GM12872 (cell line): ENCODE results near the gene GPBP1.

Experiments used
- TF ChIP-seq, protein P1 (sequence below): IDR thresholded peaks from 3 replicates; pipeline ENCODE4 v1.5.1; 2011; ENCODE audit warnings: low read depth, mild to moderate bottlenecking, low read length, moderate library complexity; ENCODE audit not compliant: insufficient read depth

Gene GPBP1

DNA sequence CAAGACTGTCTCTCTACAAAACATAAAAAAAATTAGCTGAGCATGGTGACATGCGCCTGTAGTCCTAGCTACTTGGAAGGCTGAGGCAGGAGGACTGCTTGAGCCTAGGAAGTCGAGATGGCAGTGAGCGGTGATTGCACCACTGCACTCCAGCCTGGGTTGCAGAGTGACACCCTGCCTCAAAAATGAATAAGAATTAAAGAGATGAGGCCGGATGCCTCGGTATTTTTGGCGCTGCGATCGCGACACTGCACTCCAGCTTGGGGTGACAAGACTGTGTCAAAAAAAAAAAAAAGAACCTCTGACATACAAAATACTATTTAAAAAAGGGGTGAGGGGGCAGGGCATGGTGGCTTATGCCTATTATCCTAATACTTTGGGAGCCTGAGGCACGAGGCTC is 7.3 kb downstream of the GPBP1 start:
- TF ChIP-seq, protein P1, sequence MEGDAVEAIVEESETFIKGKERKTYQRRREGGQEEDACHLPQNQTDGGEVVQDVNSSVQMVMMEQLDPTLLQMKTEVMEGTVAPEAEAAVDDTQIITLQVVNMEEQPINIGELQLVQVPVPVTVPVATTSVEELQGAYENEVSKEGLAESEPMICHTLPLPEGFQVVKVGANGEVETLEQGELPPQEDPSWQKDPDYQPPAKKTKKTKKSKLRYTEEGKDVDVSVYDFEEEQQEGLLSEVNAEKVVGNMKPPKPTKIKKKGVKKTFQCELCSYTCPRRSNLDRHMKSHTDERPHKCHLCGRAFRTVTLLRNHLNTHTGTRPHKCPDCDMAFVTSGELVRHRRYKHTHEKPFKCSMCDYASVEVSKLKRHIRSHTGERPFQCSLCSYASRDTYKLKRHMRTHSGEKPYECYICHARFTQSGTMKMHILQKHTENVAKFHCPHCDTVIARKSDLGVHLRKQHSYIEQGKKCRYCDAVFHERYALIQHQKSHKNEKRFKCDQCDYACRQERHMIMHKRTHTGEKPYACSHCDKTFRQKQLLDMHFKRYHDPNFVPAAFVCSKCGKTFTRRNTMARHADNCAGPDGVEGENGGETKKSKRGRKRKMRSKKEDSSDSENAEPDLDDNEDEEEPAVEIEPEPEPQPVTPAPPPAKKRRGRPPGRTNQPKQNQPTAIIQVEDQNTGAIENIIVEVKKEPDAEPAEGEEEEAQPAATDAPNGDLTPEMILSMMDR, result no peak

DNA sequence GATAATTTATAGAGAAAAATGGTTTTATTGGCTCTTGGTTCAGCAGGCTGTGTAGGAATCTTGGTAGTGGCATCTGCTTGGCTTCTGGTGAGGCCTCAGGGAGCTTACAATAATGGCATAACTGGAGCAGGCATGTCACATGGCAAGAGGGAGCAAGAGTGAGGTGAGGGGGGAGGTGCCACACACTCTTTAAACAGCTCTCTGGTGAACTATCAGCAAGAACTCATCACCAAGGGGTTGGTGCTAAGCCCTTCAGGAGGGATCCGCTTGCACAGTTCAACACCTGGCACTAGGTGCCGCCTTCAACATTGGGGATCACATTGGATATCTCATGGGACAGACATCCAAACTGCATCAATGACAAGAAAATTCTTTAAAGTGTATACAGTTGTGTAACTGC is 10.5 kb downstream of the GPBP1 start:
- TF ChIP-seq, protein P1, result no peak

DNA sequence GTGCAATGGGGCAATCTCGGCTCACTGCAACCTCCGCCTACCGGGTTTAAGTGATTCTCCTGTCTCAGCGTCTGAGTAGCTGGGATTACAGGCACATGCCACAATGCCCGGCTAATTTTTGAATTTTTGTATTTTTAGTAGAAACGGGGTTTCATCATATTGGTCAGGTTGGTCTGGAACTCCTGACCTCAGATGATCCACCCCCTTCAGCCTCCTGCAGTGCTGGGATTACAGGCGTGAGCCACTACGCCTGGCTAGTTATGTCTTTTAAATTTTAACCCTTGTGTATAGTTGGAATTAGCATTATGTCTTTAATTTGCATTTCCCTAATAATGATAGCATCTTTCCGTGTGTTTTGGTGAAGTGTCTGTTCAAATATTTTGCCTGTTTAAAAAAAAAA is 11.5 kb downstream of the GPBP1 start:
- TF ChIP-seq, protein P1, result no peak

DNA sequence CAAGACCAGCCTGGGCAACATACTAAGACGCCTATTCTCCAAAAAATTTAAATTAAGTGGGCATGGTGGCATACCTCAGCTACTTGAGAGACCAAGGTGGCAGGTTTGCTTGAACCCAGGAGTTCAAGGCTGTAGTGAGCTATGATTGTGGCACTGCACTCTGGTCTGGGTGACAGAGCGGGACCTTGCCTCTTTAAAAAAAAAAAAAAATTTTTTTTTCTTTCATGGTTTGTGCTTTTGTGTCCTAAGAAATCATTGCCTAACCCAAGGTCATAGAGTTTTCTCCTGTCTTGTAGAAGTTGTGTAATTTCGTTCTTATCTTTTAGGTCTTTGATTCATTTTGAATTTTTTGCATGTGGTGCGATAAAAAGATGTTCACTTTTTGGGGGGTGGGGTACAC is 12.3 kb downstream of the GPBP1 start:
- TF ChIP-seq, protein P1, result no peak

DNA sequence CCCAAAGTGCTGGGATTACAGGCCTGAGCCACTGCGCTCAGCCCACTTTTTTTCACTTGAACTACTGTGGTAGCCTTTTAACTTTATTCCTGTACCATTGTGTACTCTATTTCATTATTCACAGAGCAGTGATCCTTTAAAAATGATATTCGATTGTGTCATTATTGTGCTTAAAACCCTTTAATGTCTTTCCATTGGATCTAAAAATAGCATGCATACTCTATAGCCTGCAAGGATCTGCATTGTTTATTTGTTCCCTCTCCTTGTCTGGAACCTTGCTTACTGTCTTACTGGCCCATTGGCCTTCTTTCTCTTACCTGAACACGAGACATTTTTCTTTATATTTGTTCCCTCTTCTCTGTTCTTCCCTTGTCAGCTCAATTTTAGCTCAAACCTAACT is 15.7 kb downstream of the GPBP1 start:
- TF ChIP-seq, protein P1, result no peak

DNA sequence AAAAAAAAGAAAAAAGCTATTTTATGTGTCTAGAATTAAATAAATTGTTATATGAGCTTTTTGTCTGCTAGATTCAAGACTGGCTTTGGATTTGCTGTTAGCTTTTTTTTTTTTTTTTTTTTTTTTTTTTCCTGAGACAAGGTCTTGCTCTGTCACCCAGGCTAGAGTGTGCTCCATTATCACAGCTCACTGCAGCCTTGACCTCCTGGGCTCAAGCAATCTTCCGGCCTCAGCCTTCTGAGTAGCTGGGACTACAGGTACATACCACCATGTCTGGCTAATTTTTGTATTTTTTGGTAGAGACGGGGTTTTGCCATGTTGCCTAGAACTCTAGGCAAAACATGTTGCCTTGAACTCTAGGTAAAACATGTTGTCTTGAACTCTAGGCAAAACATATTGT is 16.7 kb downstream of the GPBP1 start:
- TF ChIP-seq, protein P1, result no peak

DNA sequence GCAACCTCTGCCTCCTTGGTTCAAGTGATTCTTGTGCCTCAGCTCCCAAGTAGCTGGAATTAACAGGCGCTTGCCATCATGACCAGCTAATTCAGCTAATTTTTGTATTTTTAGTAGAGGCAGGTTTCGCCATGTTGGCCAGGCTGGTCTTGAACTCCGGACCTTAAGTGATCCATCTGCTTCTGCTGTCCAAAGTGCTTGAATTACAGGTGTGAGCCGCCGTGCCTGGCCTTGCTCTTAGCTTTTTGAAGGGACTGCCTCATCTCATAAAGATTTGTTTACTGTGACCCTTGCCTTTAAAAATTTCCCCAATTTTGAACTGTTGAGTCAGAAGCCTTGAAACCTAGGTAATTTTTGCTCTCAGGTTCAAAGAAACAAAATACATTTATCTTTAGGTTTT is 17.3 kb downstream of the GPBP1 start:
- TF ChIP-seq, protein P1, result no peak

DNA sequence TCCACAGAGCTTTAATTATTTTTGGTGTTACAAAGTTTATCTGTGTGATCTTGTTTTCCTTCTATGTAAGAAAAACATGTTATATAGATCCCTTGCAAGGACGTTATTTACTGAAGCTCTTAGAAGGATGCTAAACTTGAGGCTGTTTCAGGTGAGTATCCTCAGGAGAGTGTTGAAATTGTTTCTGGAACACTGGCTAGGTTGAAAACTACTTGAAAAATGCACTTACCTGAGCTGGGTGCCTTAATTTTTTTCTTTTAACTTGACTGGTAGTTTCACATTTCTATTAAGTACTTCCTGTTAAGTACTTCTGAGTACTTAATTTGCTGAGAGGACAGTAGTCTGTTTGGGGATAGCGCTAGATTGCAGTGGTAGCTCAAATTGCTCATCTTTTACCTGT is 18.1 kb downstream of the GPBP1 start:
- TF ChIP-seq, protein P1, result no peak
